HUDEP-2 (cell line): ENCODE measurements around the gene ACVR1.
"Not testable (repeated sequence)": the region's sequence is repeated elsewhere in the genome, so short reads cannot be mapped to it uniquely, and the experiment has no call there.

Experiments
- DNase-seq, 76 experiments: peaks; one replicate each; lab custom pipeline; 2025; ENCODE audit not compliant: unreplicated experiment in 76 of 76; lab: John Stamatoyannopoulos, UW

ACVR1 gene

GRCh38 chr2:157771234-157771633 lies 104.9 kb downstream of the ACVR1 start:
- DNase-seq, result no peak

GRCh38 chr2:157769856-157770255 lies 106.3 kb downstream of the ACVR1 start:
- no peak for DNase-seq

GRCh38 chr2:157764386-157764785 lies 111.7 kb downstream of the ACVR1 start:
- no peak for DNase-seq

GRCh38 chr2:157761520-157761919 lies 114.6 kb downstream of the ACVR1 start:
- no peak for DNase-seq

GRCh38 chr2:157760949-157761348 lies 115.2 kb downstream of the ACVR1 start:
- no peak for DNase-seq

GRCh38 chr2:157759855-157760254 lies 116.3 kb downstream of the ACVR1 start:
- no peak for DNase-seq

GRCh38 chr2:157758586-157758985 lies 117.5 kb downstream of the ACVR1 start:
- DNase-seq, result no peak

- DNase-seq, result no peak
Observed at GRCh38 chr2:157757500-157757899, 118.6 kb downstream of the ACVR1 start.

GRCh38 chr2:157756447-157756846 lies 119.7 kb downstream of the ACVR1 start:
- not testable (repeated sequence) for DNase-seq

GRCh38 chr2:157751462-157752058 lies 124.6 kb downstream of the ACVR1 start:
- peak in 3 of 76 experiments; percentile 1 to 5 (median 2) for DNase-seq

- DNase-seq, result no peak
Observed at GRCh38 chr2:157749684-157750083, 126.4 kb downstream of the ACVR1 start.

GRCh38 chr2:157748371-157749142 lies 127.6 kb downstream of the ACVR1 start:
- DNase-seq, result no peak

GRCh38 chr2:157747695-157748370 lies 128.3 kb downstream of the ACVR1 start:
- no peak for DNase-seq

- no peak for DNase-seq
Observed at GRCh38 chr2:157747280-157747679, 128.8 kb downstream of the ACVR1 start.

- DNase-seq, result no peak
Observed at GRCh38 chr2:157746234-157746950, 129.7 kb downstream of the ACVR1 start.

GRCh38 chr2:157744571-157745076 lies 131.5 kb downstream of the ACVR1 start:
- DNase-seq, result no peak

- no peak for DNase-seq
Observed at GRCh38 chr2:157743051-157743450, 133.1 kb downstream of the ACVR1 start.

GRCh38 chr2:157741819-157742484 lies 134.2 kb downstream of the ACVR1 start:
- no peak for DNase-seq

GRCh38 chr2:157737656-157738055 lies 138.5 kb downstream of the ACVR1 start:
- DNase-seq, result no peak

- no peak for DNase-seq
Observed at GRCh38 chr2:157735532-157735931, 140.6 kb downstream of the ACVR1 start.
